Adrenal gland (tissue), 5 donors: ENCODE measurements around the gene LY6G6F.

Experiments
- POLR2A ChIP-seq, 2 donors: fragments of 450-650 bp; IDR thresholded peaks; one replicate each; pipeline ENCODE4 v1.6.1; 2017; ENCODE audit warnings: antibody characterized with exemption in 2 of 2, mild to moderate bottlenecking in 2 of 2, moderate library complexity in 1 of 2
- TF ChIP-seq, protein P1 (sequence below), 6 experiments: fragments of 450-650 bp in 4 of 6; fragments of 200-600 bp in 2 of 6; sonication (generic) in 1 of 6; IDR thresholded peaks; 1 replicate in 5 of 6; 2 replicates in 1 of 6; pipeline versions ENCODE4 v1.5.1 to v1.8.0; 2016 to 2021; ENCODE audit warnings: antibody characterized with exemption in 6 of 6, mild to moderate bottlenecking in 2 of 6, moderate library complexity in 1 of 6
- donor health status: DM: no; HTN: no; CAD: no.

DNA sequence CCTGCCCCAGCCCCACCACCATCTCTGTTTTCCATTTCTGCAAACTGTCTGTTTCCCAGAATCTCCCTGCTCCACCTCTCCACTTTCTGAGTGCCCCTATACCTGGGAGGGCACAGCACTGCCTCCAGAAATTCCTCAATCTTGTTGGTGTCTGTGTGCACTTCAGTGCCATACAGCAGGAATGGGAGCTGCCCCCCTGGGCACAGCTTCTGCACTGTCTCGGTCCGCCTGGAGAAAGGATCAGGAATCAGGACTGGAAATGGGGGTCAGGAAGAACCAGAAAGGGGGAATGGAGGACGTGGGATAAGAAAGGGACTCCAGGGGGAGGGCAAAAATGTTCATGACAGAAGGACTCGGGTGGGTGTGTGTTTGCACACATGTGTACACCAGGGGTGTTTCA lies 27.1 kb downstream of the LY6G6F start:
- no peak for TF ChIP-seq POLR2A (IDR thresholded peaks at IDR 0.05)
- TF ChIP-seq, protein P1, sequence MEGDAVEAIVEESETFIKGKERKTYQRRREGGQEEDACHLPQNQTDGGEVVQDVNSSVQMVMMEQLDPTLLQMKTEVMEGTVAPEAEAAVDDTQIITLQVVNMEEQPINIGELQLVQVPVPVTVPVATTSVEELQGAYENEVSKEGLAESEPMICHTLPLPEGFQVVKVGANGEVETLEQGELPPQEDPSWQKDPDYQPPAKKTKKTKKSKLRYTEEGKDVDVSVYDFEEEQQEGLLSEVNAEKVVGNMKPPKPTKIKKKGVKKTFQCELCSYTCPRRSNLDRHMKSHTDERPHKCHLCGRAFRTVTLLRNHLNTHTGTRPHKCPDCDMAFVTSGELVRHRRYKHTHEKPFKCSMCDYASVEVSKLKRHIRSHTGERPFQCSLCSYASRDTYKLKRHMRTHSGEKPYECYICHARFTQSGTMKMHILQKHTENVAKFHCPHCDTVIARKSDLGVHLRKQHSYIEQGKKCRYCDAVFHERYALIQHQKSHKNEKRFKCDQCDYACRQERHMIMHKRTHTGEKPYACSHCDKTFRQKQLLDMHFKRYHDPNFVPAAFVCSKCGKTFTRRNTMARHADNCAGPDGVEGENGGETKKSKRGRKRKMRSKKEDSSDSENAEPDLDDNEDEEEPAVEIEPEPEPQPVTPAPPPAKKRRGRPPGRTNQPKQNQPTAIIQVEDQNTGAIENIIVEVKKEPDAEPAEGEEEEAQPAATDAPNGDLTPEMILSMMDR (IDR thresholded peaks at IDR 0.05) = no peak
